HL-60 (cell line): Measurements from ENCODE around the gene KCNQ5.

ENCODE experiments used
- DNase-seq, 2 experiments: peaks; one replicate each; pipeline ENCODE4 v3.0.0-alpha.2; 2010 to 2020; ENCODE audit warnings: low read depth in 1 of 2, low spot score in 1 of 2
- H3K27ac ChIP-seq: fragments of 250-450 bp; sonication (Bioruptor Pico); replicated peaks from 2 replicates; pipeline ENCODE4 v1.5.1; 2020; ENCODE audit warnings: mild to moderate bottlenecking, moderate library complexity
- H3K27me3 ChIP-seq: fragments of 250-450 bp; sonication (Bioruptor Pico); 2 replicates; pipeline ENCODE4 v1.5.1; 2021; ENCODE audit warnings: mild to moderate bottlenecking, moderate library complexity; ENCODE audit not compliant: insufficient read depth, poor library complexity, severe bottlenecking
- H3K4me3 ChIP-seq: replicated peaks from 2 replicates; pipeline ENCODE4 v1.5.1; 2011; ENCODE audit warnings: mild to moderate bottlenecking, control low read depth, low read length; ENCODE audit not compliant: insufficient read depth
- CTCF ChIP-seq: IDR thresholded peaks from one replicate; pipeline ENCODE4 v1.5.1; 2011; ENCODE audit warnings: low read length, control low read depth, inconsistent platforms; ENCODE audit not compliant: insufficient read depth
- GABPA ChIP-seq: IDR thresholded peaks from 2 replicates; pipeline ENCODE4 v1.6.1; 2012; ENCODE audit warnings: low read depth
- POLR2AphosphoS5 ChIP-seq: IDR thresholded peaks from 2 replicates; pipeline ENCODE4 v1.6.1; 2012; ENCODE audit warnings: low read depth
- REST ChIP-seq: IDR thresholded peaks from 2 replicates; pipeline ENCODE4 v1.6.1; 2012; ENCODE audit warnings: low read depth; ENCODE audit not compliant: insufficient replicate concordance
- SPI1 ChIP-seq: IDR thresholded peaks from 2 replicates; pipeline ENCODE4 v1.6.1; 2012; ENCODE audit warnings: low read depth, mild to moderate bottlenecking, borderline replicate concordance

KCNQ5 gene

GRCh38 chr6:72776456-72776855 lies 154.6 kb downstream of the KCNQ5 start:
- Histone ChIP-seq H3K27ac (no peak overlapping the region), H3K4me3 (no peak overlapping the region), H3K27me3 (no peaks in the 10 kb centered on the region)
- DNase-seq, result no peak
- TF ChIP-seq SPI1 (no peak), POLR2AphosphoS5 (no peak), CTCF (no peak), REST (no peak), GABPA (no peak)

GRCh38 chr6:72781624-72782023 lies 159.8 kb downstream of the KCNQ5 start:
- Histone ChIP-seq H3K27me3 (no peaks in the 10 kb centered on the region), H3K27ac (no peak overlapping the region), H3K4me3 (no peak overlapping the region)
- DNase-seq, result no peak
- no peak for TF ChIP-seq SPI1
- no peak for TF ChIP-seq REST
- no peak for TF ChIP-seq POLR2AphosphoS5
- no peak for TF ChIP-seq CTCF
- no peak for TF ChIP-seq GABPA

- H3K27ac ChIP-seq, result no peak overlapping the region
- no peak for DNase-seq
Measured at GRCh38 chr6:72783035-72783434, 161.2 kb downstream of the KCNQ5 start.

More at GRCh38 chr6:72783035-72783434, 161.2 kb downstream of the KCNQ5 start:
- H3K27me3 ChIP-seq, result no peaks in the 10 kb centered on the region
- no peak overlapping the region for H3K4me3 ChIP-seq
- TF ChIP-seq POLR2AphosphoS5 (no peak), GABPA (no peak), SPI1 (no peak), CTCF (no peak), REST (no peak)
